H9 (cell line): ENCODE results near the gene DUSP15. TPM values are rescaled to one million over a fixed set of nuclear protein-coding genes. Genes with fewer than 3 reads are reported as not detected.

Source experiments
- DNase-seq: peaks from one replicate; pipeline ENCODE4 v3.0.0-alpha.2; 2017
- H2AFZ ChIP-seq: one replicate; pipeline ENCODE4 v1.6.1; 2013; ENCODE audit warnings: mild to moderate bottlenecking, low read length, control low read depth, moderate library complexity
- H2AK5ac ChIP-seq: 2 replicates; pipeline ENCODE4 v1.6.1; 2013; ENCODE audit warnings: low read length, control low read depth, mixed read lengths; ENCODE audit not compliant: insufficient read length
- H2BK120ac ChIP-seq: one replicate; pipeline ENCODE4 v1.6.1; 2013; ENCODE audit warnings: low read depth, mild to moderate bottlenecking, low read length, control low read depth, inconsistent platforms; ENCODE audit not compliant: poor library complexity, severe bottlenecking
- H2BK12ac ChIP-seq: 2 replicates; pipeline ENCODE4 v1.6.1; 2013; ENCODE audit warnings: low read length, control low read depth, mixed read lengths, low read depth; ENCODE audit not compliant: insufficient read length
- H2BK15ac ChIP-seq: 2 replicates; pipeline ENCODE4 v1.6.1; 2013; ENCODE audit warnings: low read depth, low read length, control low read depth
- H2BK20ac ChIP-seq: one replicate; pipeline ENCODE4 v1.6.1; 2013; ENCODE audit warnings: low read depth, mild to moderate bottlenecking, low read length, control low read depth, inconsistent platforms; ENCODE audit not compliant: poor library complexity, severe bottlenecking
- H2BK5ac ChIP-seq: 2 replicates; pipeline ENCODE4 v1.6.1; 2013; ENCODE audit warnings: low read length, control low read depth, mixed read lengths; ENCODE audit not compliant: insufficient read length
- H3K14ac ChIP-seq: 2 replicates; pipeline ENCODE4 v1.6.1; 2013; ENCODE audit warnings: low read length, control low read depth; ENCODE audit not compliant: insufficient read depth
- H3K18ac ChIP-seq: 2 replicates; pipeline ENCODE4 v1.6.1; 2013; ENCODE audit warnings: low read depth, mild to moderate bottlenecking, mixed read lengths, low read length, control low read depth; ENCODE audit not compliant: insufficient read length
- H3K23ac ChIP-seq: 2 replicates; pipeline ENCODE4 v1.6.1; 2013; ENCODE audit warnings: low read length, control low read depth, mixed read lengths, low read depth; ENCODE audit not compliant: insufficient read length
- H3K23me2 ChIP-seq: 2 replicates; pipeline ENCODE4 v1.6.1; 2013; ENCODE audit warnings: low read depth, mild to moderate bottlenecking, mixed read lengths, low read length, control low read depth; ENCODE audit not compliant: insufficient read length, poor library complexity, severe bottlenecking
- H3K27ac ChIP-seq: 2 replicates; pipeline ENCODE4 v1.5.1; 2013; ENCODE audit warnings: low read length, control low read depth, mixed read lengths, low read depth; ENCODE audit not compliant: insufficient read length
- H3K27me3 ChIP-seq: 2 replicates; pipeline ENCODE4 v1.6.1; 2013; ENCODE audit warnings: low read length, control low read depth, inconsistent platforms; ENCODE audit not compliant: insufficient read depth
- H3K4ac ChIP-seq: 2 replicates; pipeline ENCODE4 v1.6.1; 2013; ENCODE audit warnings: low read depth, mild to moderate bottlenecking, control low read depth, inconsistent platforms, low read length, moderate library complexity
- H3K4me1 ChIP-seq: 2 replicates; pipeline ENCODE4 v1.6.1; 2013; ENCODE audit warnings: low read length, control low read depth, inconsistent platforms; ENCODE audit not compliant: insufficient read depth
- H3K4me2 ChIP-seq: 2 replicates; pipeline ENCODE4 v1.6.1; 2013; ENCODE audit warnings: low read length, control low read depth, mixed read lengths; ENCODE audit not compliant: insufficient read length, insufficient read depth
- H3K56ac ChIP-seq: 2 replicates; pipeline ENCODE4 v1.6.1; 2013; ENCODE audit warnings: low read depth, mild to moderate bottlenecking, mixed read lengths, low read length, control low read depth; ENCODE audit not compliant: insufficient read length
- H3K79me1 ChIP-seq: 2 replicates; pipeline ENCODE4 v1.6.1; 2013; ENCODE audit warnings: low read depth, mild to moderate bottlenecking, moderate library complexity, low read length, control low read depth, inconsistent platforms; ENCODE audit not compliant: insufficient read depth, poor library complexity, severe bottlenecking
- H3K79me2 ChIP-seq: 2 replicates; pipeline ENCODE4 v1.6.1; 2013; ENCODE audit warnings: low read length, control low read depth, inconsistent platforms; ENCODE audit not compliant: insufficient read depth
- H3K9ac ChIP-seq: 2 replicates; pipeline ENCODE4 v1.6.1; 2013; ENCODE audit warnings: low read length, control low read depth, mixed read lengths; ENCODE audit not compliant: insufficient read length; ENCODE audit errors: extremely low read depth
- H3K9me3 ChIP-seq: one replicate; pipeline ENCODE4 v1.6.1; 2013; ENCODE audit warnings: low read depth, low read length, inconsistent platforms; ENCODE audit not compliant: control insufficient read depth
- H3T11ph ChIP-seq: one replicate; pipeline ENCODE4 v1.6.1; 2013; ENCODE audit warnings: mild to moderate bottlenecking, low read length, control low read depth, inconsistent platforms
- H4K20me1 ChIP-seq: one replicate; pipeline ENCODE4 v1.6.1; 2013; ENCODE audit not compliant: control insufficient read depth, insufficient read length, insufficient read depth
- H4K5ac ChIP-seq: 2 replicates; pipeline ENCODE4 v1.6.1; 2013; ENCODE audit warnings: low read depth, mild to moderate bottlenecking, mixed read lengths, low read length, control low read depth; ENCODE audit not compliant: insufficient read length
- H4K8ac ChIP-seq: replicated peaks from 2 replicates; pipeline ENCODE4 v1.6.1; 2013; ENCODE audit warnings: low read length, control low read depth, mixed read lengths, low read depth; ENCODE audit not compliant: insufficient read length
- H4K91ac ChIP-seq: 2 replicates; pipeline ENCODE4 v1.6.1; 2013; ENCODE audit warnings: low read depth, mild to moderate bottlenecking, moderate library complexity, mixed read lengths, low read length, control low read depth; ENCODE audit not compliant: insufficient read length
- H3K27ac Mint-ChIP-seq, 3 experiments: 2 replicates in 2 of 3; 3 replicates in 1 of 3; pipeline ENCODE4 v1.8.0; 2020 to 2021; ENCODE audit warnings: mixed read lengths in 3 of 3, mild to moderate bottlenecking in 1 of 3, moderate library complexity in 1 of 3
- H3K27me3 Mint-ChIP-seq: 2 replicates; pipeline ENCODE4 v1.8.0; 2021; ENCODE audit warnings: low read depth, mild to moderate bottlenecking, moderate library complexity, mixed read lengths
- H3K36me3 Mint-ChIP-seq, 3 experiments: 2 replicates in 2 of 3; 3 replicates in 1 of 3; pipeline ENCODE4 v1.8.0; 2020 to 2021; ENCODE audit warnings: low read depth in 3 of 3, mixed read lengths in 3 of 3; ENCODE audit not compliant: insufficient read depth in 1 of 3
- H3K4me1 Mint-ChIP-seq, 2 experiments: 2 replicates each; pipeline ENCODE4 v1.8.0; 2020; ENCODE audit warnings: mixed read lengths in 2 of 2
- H3K4me3 Mint-ChIP-seq, 2 experiments: 2 replicates in 1 of 2; 3 replicates in 1 of 2; pipeline ENCODE4 v1.8.0; 2020 to 2021; ENCODE audit warnings: mild to moderate bottlenecking in 2 of 2, mixed read lengths in 2 of 2, moderate library complexity in 1 of 2
- H3K9me3 Mint-ChIP-seq, 2 experiments: 2 replicates in 1 of 2; 3 replicates in 1 of 2; pipeline ENCODE4 v1.8.0; 2020; ENCODE audit warnings: mild to moderate bottlenecking in 2 of 2, mixed read lengths in 2 of 2, moderate library complexity in 1 of 2
- WGBS: extraction: QIAGEN DNeasy Blood & Tissue Kit; methylation state at CpG from one replicate; pipeline ENCODE4 v1.1.7; 2013; ENCODE audit warnings: missing lambda C conversion rate, low lambda C conversion rate, mixed read lengths; ENCODE audit not compliant: insufficient read length; ENCODE audit errors: extremely low coverage; 5-methylcytosine and 5-hydroxymethylcytosine counted together
- total RNA-seq: library from RNA; stranded (reverse); gene quantifications from 2 replicates; pipeline ENCODE4 v1.2.1, GENCODE V29; 2021
- TF ChIP-seq, protein P1 (sequence below): fragments of 200-600 bp; sonication (generic); conservative IDR thresholded peaks from 3 replicates; pipeline ENCODE4 v1.8.0; 2021; ENCODE audit warnings: antibody characterized with exemption, mild to moderate bottlenecking

Gene DUSP15
- total RNA-seq, 1 experiment from 2014 or later = 5.6 TPM

DNA sequence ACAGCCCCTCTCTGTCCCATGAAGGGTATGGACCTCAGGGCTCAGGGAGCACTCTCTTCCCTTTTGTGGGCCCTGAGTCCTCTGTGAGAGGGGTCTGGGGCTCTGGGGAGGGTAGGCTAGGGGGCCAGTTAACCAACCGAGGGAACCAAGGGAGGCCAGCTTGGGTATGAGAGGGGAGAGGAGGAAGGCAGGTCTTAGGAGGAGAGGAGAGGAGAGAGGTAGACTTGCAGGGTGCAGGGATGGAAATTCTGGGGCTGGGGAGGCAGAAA lies 720 bp downstream of the DUSP15 start:
- Histone ChIP-seq H3K14ac (no peak overlapping the region; the same call in 1 of the 2 replicates), H3K27ac (no peak overlapping the region), H4K20me1 (no peaks in the 10 kb centered on the region), H3K9me3 (no peaks in the 10 kb centered on the region), H2BK15ac (no peak overlapping the region), H2BK12ac (no peak overlapping the region), H3K23me2 (peaks cover 12% of the 10 kb centered on the region), H3K4me2 (peak overlapping the region; percentile 36), H2AK5ac (no peak overlapping the region), H3K9ac (peak overlapping the region; percentile 29), H3T11ph (no peak overlapping the region), H3K79me2 (no peaks in the 10 kb centered on the region), H3K23ac (no peak overlapping the region), H4K5ac (no peak overlapping the region), H2BK5ac (no peak overlapping the region), H2BK120ac (no peak overlapping the region), H3K4me1 (no peaks in the 10 kb centered on the region), H3K79me1 (no peaks in the 10 kb centered on the region), H4K91ac (no peak overlapping the region), H4K8ac (no peak overlapping the region), H3K27me3 (peaks cover 16% of the 10 kb centered on the region; the same call in 1 of the 2 replicates), H3K18ac (no peak overlapping the region), H3K4ac (no peak overlapping the region), H3K56ac (no peak overlapping the region), H2BK20ac (no peak overlapping the region), H2AFZ (no peak overlapping the region)
- Mint-ChIP-seq H3K9me3 (no peaks in the 10 kb centered on the region), H3K4me1 (peaks cover 11 to 27% of the 10 kb centered on the region in 2 experiments), H3K4me3 (peak overlapping the region; percentile 79 to 94), H3K27ac (no peak overlapping the region), H3K27me3 (peaks cover 68% of the 10 kb centered on the region), H3K36me3 (no peaks in the 10 kb centered on the region)
- no peak for DNase-seq
- WGBS = no CpG with 5 or more reads among the region's 1 CpG
- TF ChIP-seq, protein P1, sequence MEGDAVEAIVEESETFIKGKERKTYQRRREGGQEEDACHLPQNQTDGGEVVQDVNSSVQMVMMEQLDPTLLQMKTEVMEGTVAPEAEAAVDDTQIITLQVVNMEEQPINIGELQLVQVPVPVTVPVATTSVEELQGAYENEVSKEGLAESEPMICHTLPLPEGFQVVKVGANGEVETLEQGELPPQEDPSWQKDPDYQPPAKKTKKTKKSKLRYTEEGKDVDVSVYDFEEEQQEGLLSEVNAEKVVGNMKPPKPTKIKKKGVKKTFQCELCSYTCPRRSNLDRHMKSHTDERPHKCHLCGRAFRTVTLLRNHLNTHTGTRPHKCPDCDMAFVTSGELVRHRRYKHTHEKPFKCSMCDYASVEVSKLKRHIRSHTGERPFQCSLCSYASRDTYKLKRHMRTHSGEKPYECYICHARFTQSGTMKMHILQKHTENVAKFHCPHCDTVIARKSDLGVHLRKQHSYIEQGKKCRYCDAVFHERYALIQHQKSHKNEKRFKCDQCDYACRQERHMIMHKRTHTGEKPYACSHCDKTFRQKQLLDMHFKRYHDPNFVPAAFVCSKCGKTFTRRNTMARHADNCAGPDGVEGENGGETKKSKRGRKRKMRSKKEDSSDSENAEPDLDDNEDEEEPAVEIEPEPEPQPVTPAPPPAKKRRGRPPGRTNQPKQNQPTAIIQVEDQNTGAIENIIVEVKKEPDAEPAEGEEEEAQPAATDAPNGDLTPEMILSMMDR = no peak
